ENCODE measurements around the gene TACO1.

Gene TACO1

GRCh38 chr17:63640038-63640437 is 39.3 kb downstream of the TACO1 start:
- Histone ChIP-seq H3K4me3 (ENCODE audit: low read length in 2 of 2) (no peak overlapping the region), H3K27ac (replicated peaks; ENCODE audit: low read length) (no peak overlapping the region), H2BK15ac (ENCODE audit: low read length) (no peak overlapping the region), H2AK5ac (ENCODE audit: low read depth, low read length) (no peak overlapping the region), H3K14ac (ENCODE audit: low read length) (no peak overlapping the region), H2AFZ (ENCODE audit: low read length) (no peak overlapping the region), H3K4me2 (ENCODE audit: insufficient read depth, low read length, poor library complexity, severe bottlenecking) (no peak overlapping the region), H3K9me3 (replicated peaks in 1 of 2; ENCODE audit: control insufficient read depth in 2 of 2, insufficient read depth in 1 of 2, low read depth in 1 of 2, low read length in 2 of 2) (no peaks in the 10 kb centered on the region), H4K91ac (ENCODE audit: low read depth, low read length, poor library complexity) (no peak overlapping the region), H2BK120ac (ENCODE audit: low read depth, low read length) (no peak overlapping the region), H3K4me1 (ENCODE audit: control insufficient read depth in 2 of 2, insufficient read depth in 1 of 2, low read depth in 1 of 2, low read length in 2 of 2) (no peaks in the 10 kb centered on the region), H3K4ac (ENCODE audit: low read length) (no peak overlapping the region), H3K36me3 (replicated peaks in 1 of 2; ENCODE audit: control insufficient read depth in 2 of 2, insufficient read depth in 2 of 2, low read length in 2 of 2) (peaks cover 2 to 53% of the 10 kb centered on the region in 2 donors), H3K27me3 (ENCODE audit: control insufficient read depth in 3 of 3, insufficient read depth in 3 of 3, low read depth in 1 of 3, low read length in 3 of 3) (no peaks in the 10 kb centered on the region), H2BK5ac (ENCODE audit: low read length) (no peak overlapping the region), H3K9ac (ENCODE audit: low read depth, low read length, poor library complexity) (no peak overlapping the region), H3K79me1 (ENCODE audit: low read depth, low read length) (no peaks in the 10 kb centered on the region), H3K23ac (ENCODE audit: low read depth, low read length, poor library complexity) (no peak overlapping the region), H3K18ac (ENCODE audit: low read length) (no peak overlapping the region), H2BK12ac (ENCODE audit: low read length) (no peak overlapping the region), H4K8ac (ENCODE audit: low read depth, low read length) (no peak overlapping the region)
- no CpG with 5 or more reads among the region's 4 CpGs for WGBS, 2 donors (ENCODE audit: extremely low coverage in 2 of 2, insufficient read length in 2 of 2, insufficient replicate concordance in 1 of 2)
- DNase-seq (ENCODE audit: low spot score) = no peak

- no peak overlapping the region for H3K18ac ChIP-seq (ENCODE audit: low read length)
- H4K91ac ChIP-seq (ENCODE audit: low read depth, low read length, poor library complexity) = no peak overlapping the region
- H3K79me1 ChIP-seq (ENCODE audit: low read depth, low read length) = no peaks in the 10 kb centered on the region
- no peak overlapping the region for H3K14ac ChIP-seq (ENCODE audit: low read length)
- H4K8ac ChIP-seq (ENCODE audit: low read depth, low read length) = peak overlapping the region; percentile 86
- no peak overlapping the region for H3K27ac ChIP-seq (replicated peaks; ENCODE audit: low read length)
- no peak overlapping the region for H2BK12ac ChIP-seq (ENCODE audit: low read length)
- no peak overlapping the region for H2AK5ac ChIP-seq (ENCODE audit: low read depth, low read length)
- peaks cover 2 to 52% of the 10 kb centered on the region in 2 donors for H3K36me3 ChIP-seq (replicated peaks in 1 of 2; ENCODE audit: control insufficient read depth in 2 of 2, insufficient read depth in 2 of 2, low read length in 2 of 2)
- no CpG with 5 or more reads among the region's 4 CpGs for WGBS, 2 donors (ENCODE audit: extremely low coverage in 2 of 2, insufficient read length in 2 of 2, insufficient replicate concordance in 1 of 2)
- no peak for DNase-seq (ENCODE audit: low spot score)
- H3K4me1 ChIP-seq (ENCODE audit: control insufficient read depth in 2 of 2, insufficient read depth in 1 of 2, low read depth in 1 of 2, low read length in 2 of 2) = no peaks in the 10 kb centered on the region
- H3K4me2 ChIP-seq (ENCODE audit: insufficient read depth, low read length, poor library complexity, severe bottlenecking) = no peak overlapping the region
- no peaks in the 10 kb centered on the region for H3K9me3 ChIP-seq (replicated peaks in 1 of 2; ENCODE audit: control insufficient read depth in 2 of 2, insufficient read depth in 1 of 2, low read depth in 1 of 2, low read length in 2 of 2)
- no peaks in the 10 kb centered on the region for H3K27me3 ChIP-seq (ENCODE audit: control insufficient read depth in 3 of 3, insufficient read depth in 3 of 3, low read depth in 1 of 3, low read length in 3 of 3)
- H3K23ac ChIP-seq (ENCODE audit: low read depth, low read length, poor library complexity) = no peak overlapping the region
- no peak overlapping the region for H2BK5ac ChIP-seq (ENCODE audit: low read length)
- no peak overlapping the region for H2AFZ ChIP-seq (ENCODE audit: low read length)
- H3K9ac ChIP-seq (ENCODE audit: low read depth, low read length, poor library complexity) = no peak overlapping the region
- H3K4ac ChIP-seq (ENCODE audit: low read length) = no peak overlapping the region
- H3K4me3 ChIP-seq (ENCODE audit: low read length in 2 of 2) = no peak overlapping the region
- H2BK15ac ChIP-seq (ENCODE audit: low read length) = no peak overlapping the region
- no peak overlapping the region for H2BK120ac ChIP-seq (ENCODE audit: low read depth, low read length)
These were observed 41.2 kb downstream of the TACO1 start for GRCh38 chr17:63641692-63642448.

- no peak overlapping the region for H3K14ac ChIP-seq (ENCODE audit: low read length)
- no peaks in the 10 kb centered on the region for H3K27me3 ChIP-seq (ENCODE audit: control insufficient read depth in 3 of 3, insufficient read depth in 3 of 3, low read depth in 1 of 3, low read length in 3 of 3)
- no peak overlapping the region for H3K27ac ChIP-seq (replicated peaks; ENCODE audit: low read length)
- H2BK5ac ChIP-seq (ENCODE audit: low read length) = no peak overlapping the region
- DNase-seq (ENCODE audit: low spot score) = no peak
- H2BK12ac ChIP-seq (ENCODE audit: low read length) = no peak overlapping the region
- H2AFZ ChIP-seq (ENCODE audit: low read length) = no peak overlapping the region
- H4K91ac ChIP-seq (ENCODE audit: low read depth, low read length, poor library complexity) = no peak overlapping the region
- no peak overlapping the region for H2BK120ac ChIP-seq (ENCODE audit: low read depth, low read length)
- no peak overlapping the region for H2BK15ac ChIP-seq (ENCODE audit: low read length)
- H3K79me1 ChIP-seq (ENCODE audit: low read depth, low read length) = no peaks in the 10 kb centered on the region
- no peaks in the 10 kb centered on the region for H3K9me3 ChIP-seq (replicated peaks in 1 of 2; ENCODE audit: control insufficient read depth in 2 of 2, insufficient read depth in 1 of 2, low read depth in 1 of 2, low read length in 2 of 2)
- no peak overlapping the region for H3K4me2 ChIP-seq (ENCODE audit: insufficient read depth, low read length, poor library complexity, severe bottlenecking)
- no peak overlapping the region for H3K4ac ChIP-seq (ENCODE audit: low read length)
- H3K23ac ChIP-seq (ENCODE audit: low read depth, low read length, poor library complexity) = no peak overlapping the region
- no peak overlapping the region for H4K8ac ChIP-seq (ENCODE audit: low read depth, low read length)
- H3K18ac ChIP-seq (ENCODE audit: low read length) = no peak overlapping the region
- no peak overlapping the region for H3K4me3 ChIP-seq (ENCODE audit: low read length in 2 of 2)
- peaks cover 4 to 55% of the 10 kb centered on the region in 2 donors for H3K36me3 ChIP-seq (replicated peaks in 1 of 2; ENCODE audit: control insufficient read depth in 2 of 2, insufficient read depth in 2 of 2, low read length in 2 of 2)
- H3K4me1 ChIP-seq (ENCODE audit: control insufficient read depth in 2 of 2, insufficient read depth in 1 of 2, low read depth in 1 of 2, low read length in 2 of 2) = no peaks in the 10 kb centered on the region
- no peak overlapping the region for H3K9ac ChIP-seq (ENCODE audit: low read depth, low read length, poor library complexity)
- no peak overlapping the region for H2AK5ac ChIP-seq (ENCODE audit: low read depth, low read length)
- 100% methylated on average over 1 of the region's 7 CpGs; no CpG with 5 or more reads in 1 of the 2 donors for WGBS, 2 donors (ENCODE audit: extremely low coverage in 2 of 2, insufficient read length in 2 of 2, insufficient replicate concordance in 1 of 2)
These were observed 44.2 kb downstream of the TACO1 start for GRCh38 chr17:63644846-63645245.

GRCh38 chr17:63645775-63646487 is 45.2 kb downstream of the TACO1 start:
- no peaks in the 10 kb centered on the region for H3K27me3 ChIP-seq (ENCODE audit: control insufficient read depth in 3 of 3, insufficient read depth in 3 of 3, low read depth in 1 of 3, low read length in 3 of 3)
- no peak overlapping the region for H3K4me2 ChIP-seq (ENCODE audit: insufficient read depth, low read length, poor library complexity, severe bottlenecking)
- no peaks in the 10 kb centered on the region for H3K9me3 ChIP-seq (replicated peaks in 1 of 2; ENCODE audit: control insufficient read depth in 2 of 2, insufficient read depth in 1 of 2, low read depth in 1 of 2, low read length in 2 of 2)
- no peak overlapping the region for H2AFZ ChIP-seq (ENCODE audit: low read length)
- no peaks in the 10 kb centered on the region for H3K79me1 ChIP-seq (ENCODE audit: low read depth, low read length)
- no peak overlapping the region for H3K23ac ChIP-seq (ENCODE audit: low read depth, low read length, poor library complexity)
- H3K4ac ChIP-seq (ENCODE audit: low read length) = no peak overlapping the region
- H2BK120ac ChIP-seq (ENCODE audit: low read depth, low read length) = no peak overlapping the region
- H3K4me3 ChIP-seq (ENCODE audit: low read length in 2 of 2) = no peak overlapping the region
- H3K14ac ChIP-seq (ENCODE audit: low read length) = no peak overlapping the region
- WGBS, 2 donors (ENCODE audit: extremely low coverage in 2 of 2, insufficient read length in 2 of 2, insufficient replicate concordance in 1 of 2) = no CpG with 5 or more reads among the region's 5 CpGs
- H3K36me3 ChIP-seq (replicated peaks in 1 of 2; ENCODE audit: control insufficient read depth in 2 of 2, insufficient read depth in 2 of 2, low read length in 2 of 2) = peaks cover 3 to 58% of the 10 kb centered on the region in 2 donors
- H2BK5ac ChIP-seq (ENCODE audit: low read length) = no peak overlapping the region
- no peaks in the 10 kb centered on the region for H3K4me1 ChIP-seq (ENCODE audit: control insufficient read depth in 2 of 2, insufficient read depth in 1 of 2, low read depth in 1 of 2, low read length in 2 of 2)
- H2BK12ac ChIP-seq (ENCODE audit: low read length) = no peak overlapping the region
- no peak overlapping the region for H3K9ac ChIP-seq (ENCODE audit: low read depth, low read length, poor library complexity)
- H4K8ac ChIP-seq (ENCODE audit: low read depth, low read length) = no peak overlapping the region
- DNase-seq (ENCODE audit: low spot score) = no peak
- H3K27ac ChIP-seq (replicated peaks; ENCODE audit: low read length) = no peak overlapping the region
- H4K91ac ChIP-seq (ENCODE audit: low read depth, low read length, poor library complexity) = no peak overlapping the region
- H2AK5ac ChIP-seq (ENCODE audit: low read depth, low read length) = no peak overlapping the region
- no peak overlapping the region for H3K18ac ChIP-seq (ENCODE audit: low read length)
- H2BK15ac ChIP-seq (ENCODE audit: low read length) = no peak overlapping the region
